HCT116 (cell line): ENCODE measurements around the gene SLC35B2. TPM values are rescaled to one million over a fixed set of nuclear protein-coding genes. Genes with fewer than 3 reads are reported as not detected.

Experiments used
- ATAC-seq: fragments of 200-7000 bp; cut with Tn5 transposase; 2 replicates; pipeline ENCODE4 v1.9.1; 2020; ENCODE audit warnings: mild to moderate bottlenecking, moderate library complexity
- BruUV-seq: library from RNA; stranded (reverse); fragments of 400-500 nt; replicated peaks from 2 replicates; lab custom pipeline; 2021; lab: Mats Ljungman, UMichigan
- CTCF ChIA-PET: fragments of 300-600 bp; sonication (Branson Sonifier 250); formaldehyde crosslinking; loops from one replicate; lab custom pipeline; 2021; ENCODE audit warnings: antibody characterized with exemption; lab: Charles Lee
- POLR2A ChIA-PET: fragments of 300-600, 350-600 bp; sonication (Branson Sonifier 250); formaldehyde crosslinking; loops from one replicate; lab custom pipeline; 2021; ENCODE audit warnings: antibody characterized with exemption; lab: Charles Lee
- RAD21 ChIA-PET, 2 experiments: fragments of 300-600 bp; sonication (Branson Sonifier 250); formaldehyde crosslinking; loops; one replicate each; lab custom pipeline; 2023; ENCODE audit warnings: low total read pairs in 2 of 2; ENCODE audit not compliant: uncharacterized antibody in 2 of 2, unreplicated experiment in 2 of 2, low non-redundant PET in 1 of 2; lab: Charles Lee
- DNase-seq: peaks from one replicate; pipeline ENCODE4 v3.0.0-alpha.2; 2010; ENCODE audit warnings: low read depth, low spot score
- H2AFZ ChIP-seq: fragments of 200-600 bp; shearing (Covaris generic), sonication (generic); 2 replicates; pipeline ENCODE4 v1.6.1; 2017; ENCODE audit warnings: low read depth, mixed run types, mixed read lengths, antibody characterized with exemption, low read length; ENCODE audit not compliant: poor library complexity, severe bottlenecking
- H3K27ac ChIP-seq: 2 replicates; pipeline ENCODE4 v1.5.1; 2012; ENCODE audit warnings: low read depth, low read length
- H3K27me3 ChIP-seq: fragments of 200-600 bp; sonication (generic); 2 replicates; pipeline ENCODE4 v1.6.1; 2016; ENCODE audit warnings: mixed run types, low read length, mixed read lengths; ENCODE audit not compliant: insufficient read depth
- H3K36me3 ChIP-seq, 2 experiments: fragments of 200-500 bp in 1 of 2; fragments of 200-600 bp in 1 of 2; sonication (Bioruptor generic) in 1 of 2; sonication (generic) in 1 of 2; 2 replicates each; pipeline versions ENCODE4 v1.5.1 to v1.6.1; 2014 to 2016; ENCODE audit warnings: low read length in 2 of 2, inconsistent platforms in 1 of 2, mixed read lengths in 1 of 2, mixed run types in 1 of 2; ENCODE audit not compliant: insufficient read depth in 2 of 2, control insufficient read depth in 1 of 2
- H3K4me1 ChIP-seq, 2 experiments: fragments of 200-600 bp in 1 of 2; sonication (generic) in 1 of 2; 2 replicates each; pipeline versions ENCODE4 v1.5.1 to v1.6.1; 2012 to 2017; ENCODE audit warnings: low read length in 2 of 2, inconsistent platforms in 1 of 2, mild to moderate bottlenecking in 1 of 2, mixed read lengths in 1 of 2, mixed run types in 1 of 2, moderate library complexity in 1 of 2; ENCODE audit not compliant: insufficient read depth in 2 of 2, control insufficient read depth in 1 of 2
- H3K4me2 ChIP-seq: fragments of 200-600 bp; sonication (generic); 2 replicates; pipeline ENCODE4 v1.6.1; 2017; ENCODE audit warnings: mixed run types, low read length, mixed read lengths
- H3K4me3 ChIP-seq, 2 experiments: fragments of 200-600 bp in 1 of 2; sonication (generic) in 1 of 2; replicated peaks in 1 of 2; 2 replicates each; pipeline ENCODE4 v1.5.1; 2011 to 2016; ENCODE audit warnings: low read length in 2 of 2, control low read depth in 1 of 2, low read depth in 1 of 2, mild to moderate bottlenecking in 1 of 2, mixed read lengths in 1 of 2, mixed run types in 1 of 2
- H3K79me2 ChIP-seq: fragments of 200-600 bp; sonication (generic); 2 replicates; pipeline ENCODE4 v1.6.1; 2017; ENCODE audit warnings: mild to moderate bottlenecking, mixed run types, low read length, moderate library complexity, mixed read lengths; ENCODE audit not compliant: insufficient read depth
- H3K9ac ChIP-seq: fragments of 200-600 bp; sonication (generic); 2 replicates; pipeline ENCODE4 v1.6.1; 2016; ENCODE audit warnings: low read length, mixed read lengths
- H3K9me2 ChIP-seq: fragments of 200-600 bp; sonication (generic), shearing (Covaris generic); 2 replicates; pipeline ENCODE4 v1.6.1; 2017; ENCODE audit warnings: mixed run types, mild to moderate bottlenecking, moderate library complexity; ENCODE audit not compliant: insufficient read depth
- H3K9me3 ChIP-seq, 2 experiments: fragments of 200-500 bp in 1 of 2; fragments of 200-600 bp in 1 of 2; sonication (Bioruptor generic) in 1 of 2; sonication (generic) in 1 of 2; 2 replicates each; pipeline ENCODE4 v1.6.1; 2014 to 2017; ENCODE audit warnings: low read length in 2 of 2, mixed read lengths in 2 of 2, inconsistent platforms in 1 of 2, low read depth in 1 of 2, mild to moderate bottlenecking in 1 of 2, mixed run types in 1 of 2, moderate library complexity in 1 of 2; ENCODE audit not compliant: control insufficient read depth in 1 of 2, insufficient read depth in 1 of 2
- H4K20me1 ChIP-seq: fragments of 200-600 bp; sonication (generic), shearing (Covaris generic); 2 replicates; pipeline ENCODE4 v1.6.1; 2017; ENCODE audit warnings: mixed run types, mild to moderate bottlenecking, moderate library complexity; ENCODE audit not compliant: insufficient read depth
- CEBPB ChIP-seq: IDR thresholded peaks from 2 replicates; pipeline ENCODE4 v1.6.1; 2012; ENCODE audit warnings: low read depth
- CTCF ChIP-seq, 3 experiments: fragments of 200-600 bp in 1 of 3; sonication (generic) in 1 of 3; IDR thresholded peaks in 2 of 3; conservative IDR thresholded peaks in 1 of 3; 2 replicates each; pipeline ENCODE4 v1.5.1; 2012 to 2017; ENCODE audit warnings: low read depth in 2 of 3, low read length in 2 of 3, antibody characterized with exemption in 1 of 3, borderline replicate concordance in 1 of 3, control low read depth in 1 of 3, mild to moderate bottlenecking in 1 of 3, mixed read lengths in 1 of 3, mixed run types in 1 of 3, moderate library complexity in 1 of 3; ENCODE audit not compliant: insufficient read depth in 1 of 3
- EZH2phosphoT487 ChIP-seq: fragments of 200-600 bp; IDR thresholded peaks from 2 replicates; pipeline ENCODE4 v1.6.1; 2018; ENCODE audit warnings: antibody characterized with exemption, borderline replicate concordance
- FOSL1 ChIP-seq: IDR thresholded peaks from 2 replicates; pipeline ENCODE4 v1.6.1; 2012; ENCODE audit warnings: low read depth
- MAX ChIP-seq: IDR thresholded peaks from 2 replicates; pipeline ENCODE4 v1.6.1; 2012
- POLR2AphosphoS5 ChIP-seq: IDR thresholded peaks from 2 replicates; pipeline ENCODE4 v1.6.1; 2011; ENCODE audit warnings: mild to moderate bottlenecking, low read depth, low read length, moderate library complexity
- RAD21 ChIP-seq: IDR thresholded peaks from 2 replicates; pipeline ENCODE4 v1.6.1; 2012; ENCODE audit warnings: low read depth, mild to moderate bottlenecking
- SIN3A ChIP-seq: IDR thresholded peaks from 2 replicates; pipeline ENCODE4 v1.6.1; 2012; ENCODE audit warnings: low read depth
- SP1 ChIP-seq: IDR thresholded peaks from 2 replicates; pipeline ENCODE4 v1.6.1; 2012; ENCODE audit warnings: low read depth
- YY1 ChIP-seq: IDR thresholded peaks from 2 replicates; pipeline ENCODE4 v1.6.1; 2011; ENCODE audit warnings: low read length, low read depth, moderate library complexity, mild to moderate bottlenecking; ENCODE audit not compliant: insufficient replicate concordance; ENCODE audit errors: extremely low read depth
- ZBTB33 ChIP-seq: IDR thresholded peaks from 2 replicates; pipeline ENCODE4 v1.6.1; 2011; ENCODE audit warnings: mild to moderate bottlenecking, low read length, moderate library complexity; ENCODE audit not compliant: insufficient replicate concordance; ENCODE audit errors: extremely low read depth
- ZFX ChIP-seq: fragments of 450-650 bp; IDR thresholded peaks from 2 replicates; pipeline ENCODE4 v1.6.1; 2017
- intact Hi-C: fragments of 100-400 bp; cut with micrococcal nuclease; formaldehyde crosslinking; loops from 2 replicates; pipeline ENCODE4 v1.10.0; 2022
- total RNA-seq: library from RNA; stranded (reverse); gene quantifications from one replicate; pipeline ENCODE4 v1.2.1, GENCODE V29; 2021; ENCODE audit not compliant: unreplicated experiment

The SLC35B2 gene
- total RNA-seq, 1 experiment from 2014 or later = 50.5 TPM

- no peak within 1 kb of the TSS for H3K4me3 ChIP-seq
- TF ChIP-seq ZBTB33 = no peak
- TF ChIP-seq FOSL1 = no peak
- TF ChIP-seq POLR2AphosphoS5 = no peak
- TF ChIP-seq EZH2phosphoT487 = no peak
- no peak for TF ChIP-seq MAX
- no peak for TF ChIP-seq YY1
- TF ChIP-seq SP1 = no peak
- no peak for TF ChIP-seq CEBPB
- no peak for TF ChIP-seq ZFX
- no peak for TF ChIP-seq SIN3A
- no peak for TF ChIP-seq RAD21
- no peak for TF ChIP-seq CTCF (IDR thresholded peaks at IDR 0.05 in 2 of 3, conservative IDR thresholded peaks at IDR 0.05 in 1 of 3; ENCODE audit: borderline replicate concordance in 1 of 3, insufficient read depth in 1 of 3, low read depth in 2 of 3, low read length in 2 of 3)
- no TSS peak for BruUV-seq
- H3K9me2 ChIP-seq = no peaks in the 10 kb centered on the region
- ChIA-PET CTCF (no interaction called here), POLR2A (no interaction called here), RAD21 (no interaction called here)
- H3K79me2 ChIP-seq = no peaks in the 10 kb centered on the region
- no peaks in the 10 kb centered on the region for H4K20me1 ChIP-seq
- peaks cover 26 to 33% of the 10 kb centered on the region in 2 experiments; a peak in 3 of 4 replicates for H3K4me1 ChIP-seq
- no peak within 1 kb of the TSS for H3K4me2 ChIP-seq
- intact Hi-C loops = no loop called here
- H3K36me3 ChIP-seq = no peaks in the 10 kb centered on the region
- no peak for ATAC-seq
- H3K27ac ChIP-seq = no peak within 1 kb of the TSS
- no peaks in the 10 kb centered on the region for H3K9me3 ChIP-seq
- no peak for DNase-seq
- H2AFZ ChIP-seq = no peak within 1 kb of the TSS
- no peaks in the 10 kb centered on the region for H3K27me3 ChIP-seq
- no peak within 1 kb of the TSS for H3K9ac ChIP-seq
Observed at GRCh38 chr6:44216677-44217331, 40.5 kb downstream of the SLC35B2 start, which contains the start of gene MYMX. Gene MYMX (plus strand): TSS chr6:44216926. CDS start chr6:44217472, 546 bp downstream.
